PC-9 (cell line): Measurements from ENCODE around the gene CPXM2. TPM values are rescaled to one million over a fixed set of nuclear protein-coding genes. Genes with fewer than 3 reads are reported as not detected.

Experiments
- BruUV-seq: library from RNA; stranded (reverse); fragments of 400-500 nt; replicated peaks from 2 replicates; lab custom pipeline; 2021; lab: Mats Ljungman, UMichigan
- CTCF ChIA-PET: fragments of 300-600 bp; sonication (Branson Sonifier 250); formaldehyde crosslinking; loops from one replicate; lab custom pipeline; 2022; ENCODE audit warnings: antibody characterized with exemption; lab: Charles Lee
- POLR2A ChIA-PET: fragments of 300-600 bp; sonication (Branson Sonifier 250); formaldehyde crosslinking; loops from one replicate; lab custom pipeline; 2022; ENCODE audit warnings: antibody characterized with exemption; ENCODE audit not compliant: unreplicated experiment; lab: Charles Lee
- DNase-seq, 2 experiments: peaks; one replicate each; pipeline versions ENCODE4 v3.0.0 to v3.0.0-alpha.2; 2015 to 2022; ENCODE audit warnings: mixed read lengths in 1 of 2
- H2AFZ ChIP-seq: fragments of 200-600 bp; sonication (generic); 2 replicates; pipeline ENCODE4 v1.8.1; 2017; ENCODE audit warnings: antibody characterized with exemption
- H3F3A ChIP-seq: fragments of 200-600 bp; sonication (generic); 2 replicates; pipeline ENCODE4 v1.8.1; 2017; ENCODE audit warnings: antibody characterized with exemption, mild to moderate bottlenecking, low read depth; ENCODE audit not compliant: insufficient read depth
- H3K27ac ChIP-seq: fragments of 200-600 bp; sonication (generic); 2 replicates; pipeline ENCODE4 v1.6.1; 2016; ENCODE audit warnings: mixed run types
- H3K27me3 ChIP-seq: fragments of 200-600 bp; sonication (generic); 2 replicates; pipeline ENCODE4 v1.6.1; 2016; ENCODE audit warnings: low read depth, mixed run types; ENCODE audit not compliant: insufficient read depth
- H3K36me3 ChIP-seq: fragments of 200-600 bp; sonication (generic); 2 replicates; pipeline ENCODE4 v1.6.1; 2016; ENCODE audit warnings: low read depth, mixed run types
- H3K4me1 ChIP-seq: fragments of 200-600 bp; sonication (generic); replicated peaks from 2 replicates; pipeline ENCODE4 v1.6.1; 2016; ENCODE audit warnings: mixed run types; ENCODE audit not compliant: insufficient read depth
- H3K4me2 ChIP-seq: fragments of 200-600 bp; sonication (generic); 2 replicates; pipeline ENCODE4 v1.6.1; 2017; ENCODE audit warnings: mixed run types
- H3K4me3 ChIP-seq: fragments of 200-600 bp; sonication (generic); 2 replicates; pipeline ENCODE4 v1.6.1; 2016; ENCODE audit warnings: mixed run types
- H3K79me2 ChIP-seq: fragments of 200-600 bp; sonication (generic); 2 replicates; pipeline ENCODE4 v1.6.1; 2017; ENCODE audit warnings: low read depth, mixed run types
- H3K9me2 ChIP-seq: fragments of 200-600 bp; sonication (generic); 2 replicates; pipeline ENCODE4 v1.8.1; 2017; ENCODE audit warnings: mild to moderate bottlenecking; ENCODE audit not compliant: insufficient read depth
- H3K9me3 ChIP-seq: fragments of 200-600 bp; sonication (generic); 2 replicates; pipeline ENCODE4 v1.8.1; 2016; ENCODE audit warnings: low read depth; ENCODE audit not compliant: insufficient read depth
- H4K20me1 ChIP-seq: fragments of 200-600 bp; sonication (generic); 2 replicates; pipeline ENCODE4 v1.8.1; 2017; ENCODE audit not compliant: insufficient read depth
- CTCF ChIP-seq: fragments of 200-600 bp; sonication (generic); conservative IDR thresholded peaks from 2 replicates; pipeline ENCODE4 v1.6.1; 2017; ENCODE audit warnings: mixed run types, antibody characterized with exemption, mild to moderate bottlenecking, moderate library complexity
- EZH2 ChIP-seq: fragments of 200-600 bp; sonication (generic); IDR thresholded peaks from 2 replicates; pipeline ENCODE4 v1.8.0; 2017; ENCODE audit warnings: antibody characterized with exemption, low read depth
- intact Hi-C: fragments of 100-400 bp; cut with micrococcal nuclease; formaldehyde crosslinking; loops from one replicate; pipeline ENCODE4 v1.10.0; 2022; ENCODE audit not compliant: unreplicated experiment
- total RNA-seq: library from RNA; stranded (reverse); gene quantifications from 2 replicates; pipeline ENCODE4 v1.2.3, GENCODE V29; 2021

Gene CPXM2
- total RNA-seq, 1 experiment from 2014 or later: not detected

GRCh38 chr10:123795846-123796590 is 95.6 kb downstream of the CPXM2 start:
- no peak for DNase-seq
- no TSS peak for BruUV-seq
- no peaks in the 10 kb centered on the region for H3K36me3 ChIP-seq

GRCh38 chr10:123795196-123795780 is 96.3 kb downstream of the CPXM2 start:
- Histone ChIP-seq H3K36me3 (no peaks in the 10 kb centered on the region), H3K9me2 (no peaks in the 10 kb centered on the region), H3K4me3 (no peak overlapping the region), H3K27ac (no peak overlapping the region), H3K79me2 (no peaks in the 10 kb centered on the region), H2AFZ (no peak overlapping the region), H3K9me3 (no peaks in the 10 kb centered on the region), H3K4me2 (no peak overlapping the region), H3F3A (no peaks in the 10 kb centered on the region), H4K20me1 (no peaks in the 10 kb centered on the region), H3K4me1 (no peaks in the 10 kb centered on the region), H3K27me3 (peaks cover 55% of the 10 kb centered on the region)
- DNase-seq: no peak
- TF ChIP-seq CTCF (no peak), EZH2 (no peak)
- no TSS peak for BruUV-seq
- ChIA-PET POLR2A (no interaction called here), CTCF (no interaction called here)
- intact Hi-C loops: no loop called here

More at GRCh38 chr10:123795846-123796590, 95.6 kb downstream of the CPXM2 start:
- Histone ChIP-seq H3K79me2 (no peaks in the 10 kb centered on the region), H3K4me3 (no peak overlapping the region), H3K4me2 (no peak overlapping the region), H3F3A (no peaks in the 10 kb centered on the region), H4K20me1 (no peaks in the 10 kb centered on the region), H3K27me3 (peaks cover 61% of the 10 kb centered on the region), H3K9me2 (no peaks in the 10 kb centered on the region), H2AFZ (no peak overlapping the region), H3K4me1 (no peaks in the 10 kb centered on the region), H3K9me3 (no peaks in the 10 kb centered on the region), H3K27ac (no peak overlapping the region)
- POLR2A ChIA-PET: no interaction called here
- CTCF ChIA-PET: no interaction called here
- TF ChIP-seq EZH2 (no peak), CTCF (no peak)
- intact Hi-C loops: no loop called here

- POLR2A ChIA-PET: no interaction called here
- H3K79me2 ChIP-seq: no peaks in the 10 kb centered on the region
- H3K4me3 ChIP-seq: no peak overlapping the region
- peaks cover 43% of the 10 kb centered on the region for H3K27me3 ChIP-seq
- H3K9me3 ChIP-seq: no peaks in the 10 kb centered on the region; the same call in 1 of the 2 replicates
- H3F3A ChIP-seq: no peaks in the 10 kb centered on the region
- no TSS peak for BruUV-seq
- H2AFZ ChIP-seq: no peak overlapping the region
- no peak for DNase-seq
- intact Hi-C loops: no loop called here
- H3K4me1 ChIP-seq: no peaks in the 10 kb centered on the region
- CTCF ChIA-PET: no interaction called here
- H3K27ac ChIP-seq: no peak overlapping the region
- no peak overlapping the region for H3K4me2 ChIP-seq
- H3K9me2 ChIP-seq: no peaks in the 10 kb centered on the region
- TF ChIP-seq EZH2: no peak
- no peak for TF ChIP-seq CTCF
- H3K36me3 ChIP-seq: no peaks in the 10 kb centered on the region
- no peaks in the 10 kb centered on the region for H4K20me1 ChIP-seq
These were observed 99.2 kb downstream of the CPXM2 start for GRCh38 chr10:123792248-123792978.
